ENCODE results near the gene TFR2. TPM values are rescaled to one million over a fixed set of nuclear protein-coding genes. Genes with fewer than 3 reads are reported as not detected.

The TFR2 gene
- total RNA-seq, 1 donor from 2014 or later: 0.25 TPM

DNA sequence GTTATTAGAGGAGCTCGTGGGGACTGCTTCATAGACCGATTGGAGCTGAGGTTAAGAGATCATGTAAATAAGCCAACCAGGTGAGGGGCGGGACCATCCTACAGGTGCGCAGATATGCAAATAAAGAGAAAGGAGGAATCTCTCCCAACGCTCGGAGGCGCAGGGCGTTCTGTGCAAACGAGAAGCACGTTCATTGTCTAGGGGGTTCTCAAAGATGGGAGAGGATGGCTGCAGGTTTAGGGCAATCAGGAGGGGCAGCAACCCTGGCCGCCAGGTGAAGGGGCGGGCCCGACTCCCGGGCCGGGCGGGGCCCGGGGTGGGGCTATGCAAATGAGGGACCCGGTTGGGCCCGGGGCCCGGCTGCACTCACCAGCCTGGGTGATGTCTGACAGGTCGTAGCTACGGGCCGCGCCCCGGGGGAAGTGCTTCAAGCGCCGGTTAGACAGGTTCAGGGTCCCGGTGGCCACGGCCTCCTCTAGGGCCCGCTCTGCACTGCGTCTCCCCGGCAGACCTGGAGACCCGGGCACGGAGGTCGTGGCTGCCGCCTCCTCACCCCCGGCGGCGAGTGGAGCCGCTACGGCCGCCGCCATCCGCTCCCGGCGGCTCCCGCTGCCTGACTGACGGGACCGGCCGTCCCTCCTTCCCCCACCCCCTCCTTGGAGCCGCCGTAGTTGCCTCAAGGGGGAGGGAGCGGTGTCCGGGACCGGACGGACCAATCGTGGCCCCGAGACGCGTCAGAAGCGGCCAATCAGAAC lies 55.7 kb downstream of the TFR2 start, which contains the start of gene LRCH4:
Gene LRCH4 (minus strand): TSS at position 619 of the 755 bp plus-strand sequence. CDS start 29 bp downstream, at position 590.
- peaks cover 57% of the 10 kb centered on the region for H3K4me1 ChIP-seq
- H3K36me3 ChIP-seq: peaks cover 0 to 19% of the 10 kb centered on the region in 2 donors
- peak within 1 kb of the TSS; percentile 94 for H3K27ac ChIP-seq
- peak within 1 kb of the TSS; percentile 79 to 96 for H3K4me3 ChIP-seq
- TF ChIP-seq CTCF (IDR thresholded peaks at IDR 0.05) (no peak), POLR2AphosphoS5 (IDR thresholded peaks at IDR 0.05; ENCODE audit: insufficient read depth in 1 of 2, low read depth in 1 of 2) (peak in 1 of 2 donors; percentile 99), POLR2A (IDR thresholded peaks at IDR 0.05) (peak in 1 of 2 donors; percentile 97)
- DNase-seq (ENCODE audit: extremely low spot score in 2 of 2): no peak
- intact Hi-C loops (cut with DNase I): loop anchor here (1.0 to 5.0 kb wide), 2 partner anchors 87 to 106 kb away; partner anchors contain the start of genes GNB2 and TSC22D4
- H3K27me3 ChIP-seq: no peaks in the 10 kb centered on the region
- H3K9me3 ChIP-seq: no peaks in the 10 kb centered on the region

GRCh38 chr7:100584683-100585510 lies 56.5 kb downstream of the TFR2 start:
- Histone ChIP-seq H3K27me3 (no peaks in the 10 kb centered on the region), H3K4me3 (peak overlapping the region; percentile 79 to 96), H3K4me1 (peaks cover 49% of the 10 kb centered on the region), H3K36me3 (peaks cover 0 to 23% of the 10 kb centered on the region in 2 donors), H3K9me3 (no peaks in the 10 kb centered on the region), H3K27ac (peak overlapping the region; percentile 94)
- DNase-seq (ENCODE audit: extremely low spot score in 2 of 2): no peak
- intact Hi-C loops (cut with DNase I): loop anchor here (5.0 kb wide), 1 partner anchor 87 kb away; the partner anchor contains the start of gene GNB2
- TF ChIP-seq POLR2A (IDR thresholded peaks at IDR 0.05) (no peak), CTCF (IDR thresholded peaks at IDR 0.05) (no peak), POLR2AphosphoS5 (IDR thresholded peaks at IDR 0.05; ENCODE audit: insufficient read depth in 1 of 2, low read depth in 1 of 2) (no peak)

DNA sequence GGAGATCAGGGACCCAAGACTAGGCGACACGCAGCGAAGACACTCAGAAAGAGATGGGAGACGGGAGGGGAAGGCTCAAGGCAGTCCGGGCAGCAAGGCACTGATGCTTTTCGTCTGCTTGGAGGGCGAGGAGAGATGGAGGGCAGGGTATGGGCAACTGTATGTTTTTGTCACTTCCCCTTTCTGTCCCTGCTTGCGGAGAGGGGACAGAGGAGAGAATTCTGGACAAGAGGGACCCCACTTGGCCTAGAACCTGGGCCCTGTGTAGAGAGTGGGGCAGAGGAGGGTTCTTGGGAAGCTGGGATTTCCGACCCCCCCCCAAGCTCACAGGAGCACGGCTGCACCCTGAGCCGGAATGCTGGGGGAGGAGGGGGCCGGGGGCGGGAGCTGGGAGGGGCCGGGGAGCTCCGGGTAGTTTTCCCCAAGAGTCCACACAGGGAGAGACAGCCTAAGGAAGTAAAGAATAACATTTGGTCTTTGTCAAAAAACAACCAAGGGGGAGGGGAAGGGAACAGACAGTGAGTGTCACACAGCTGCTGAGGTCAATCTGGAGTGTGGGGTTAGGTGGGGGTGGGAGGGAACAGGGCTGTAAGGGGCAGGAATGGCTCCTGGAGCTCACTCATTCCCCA lies 57.2 kb downstream of the TFR2 start:
- Histone ChIP-seq H3K4me1 (peaks cover 47% of the 10 kb centered on the region), H3K4me3 (peak overlapping the region; percentile 79 to 96), H3K27me3 (no peaks in the 10 kb centered on the region), H3K9me3 (no peaks in the 10 kb centered on the region), H3K27ac (peak overlapping the region; percentile 94), H3K36me3 (peaks cover 0 to 27% of the 10 kb centered on the region in 2 donors)
- no peak for DNase-seq (ENCODE audit: extremely low spot score in 2 of 2)
- intact Hi-C loops (cut with DNase I): no loop called here
- TF ChIP-seq CTCF (IDR thresholded peaks at IDR 0.05) (no peak), POLR2AphosphoS5 (IDR thresholded peaks at IDR 0.05; ENCODE audit: insufficient read depth in 1 of 2, low read depth in 1 of 2) (no peak), POLR2A (IDR thresholded peaks at IDR 0.05) (no peak)

- Histone ChIP-seq H3K4me1 (peaks cover 47% of the 10 kb centered on the region), H3K27ac (peak overlapping the region; percentile 94), H3K36me3 (peaks cover 0 to 31% of the 10 kb centered on the region in 2 donors), H3K27me3 (no peaks in the 10 kb centered on the region), H3K4me3 (peak overlapping the region; percentile 79 to 96), H3K9me3 (no peaks in the 10 kb centered on the region)
- DNase-seq (ENCODE audit: extremely low spot score in 2 of 2): no peak
- TF ChIP-seq CTCF (IDR thresholded peaks at IDR 0.05) (no peak), POLR2A (IDR thresholded peaks at IDR 0.05) (no peak), POLR2AphosphoS5 (IDR thresholded peaks at IDR 0.05; ENCODE audit: insufficient read depth in 1 of 2, low read depth in 1 of 2) (peak in 1 of 2 donors; percentile 50)
- intact Hi-C loops (cut with DNase I): no loop called here
These were observed 58.0 kb downstream of the TFR2 start for GRCh38 chr7:100583132-100584053.
